B cell (primary cell): ENCODE results near the gene AKAP9. TPM values are rescaled to one million over a fixed set of nuclear protein-coding genes. Genes with fewer than 3 reads are reported as not detected.

ENCODE experiments used
- ATAC-seq: fragments of 200-7000 bp; cut with Tn5 transposase; one replicate; pipeline ENCODE4 v1.10.0; 2021; ENCODE audit warnings: low read depth, mild to moderate bottlenecking, moderate number of reproducible peaks, moderate library complexity
- CTCF ChIA-PET: fragments of 350-600 bp; sonication (Branson Sonifier 250); formaldehyde crosslinking; loops from one replicate; lab custom pipeline; 2021; ENCODE audit warnings: antibody characterized with exemption, inconsistent platforms; lab: Charles Lee
- POLR2A ChIA-PET: fragments of 350-600 bp; sonication (Branson Sonifier 250); formaldehyde crosslinking; loops from one replicate; lab custom pipeline; 2021; ENCODE audit warnings: antibody characterized with exemption; lab: Charles Lee
- DNase-seq: peaks from one replicate; pipeline ENCODE4 v3.0.0; 2013
- H2AFZ ChIP-seq: 2 replicates; pipeline ENCODE4 v1.6.1; 2012; ENCODE audit warnings: mild to moderate bottlenecking, low read depth, low read length; ENCODE audit not compliant: insufficient read depth, poor library complexity, severe bottlenecking
- H3K27ac ChIP-seq, 2 donors: 1 replicate in 1 of 2; 2 replicates in 1 of 2; pipeline ENCODE4 v1.5.1; 2012 to 2013; ENCODE audit warnings: low read length in 2 of 2, mild to moderate bottlenecking in 2 of 2, moderate library complexity in 1 of 2
- H3K27me3 ChIP-seq, 4 experiments: fragments of 200-600 bp in 1 of 4; sonication (generic) in 1 of 4; replicated peaks in 1 of 4; 1 replicate in 2 of 4; 2 replicates in 2 of 4; pipeline versions ENCODE4 v1.6.1 to v1.7.0; 2013 to 2016; ENCODE audit warnings: low read length in 3 of 4, mild to moderate bottlenecking in 2 of 4, mixed read lengths in 1 of 4, moderate library complexity in 1 of 4; ENCODE audit not compliant: insufficient read depth in 4 of 4, control insufficient read depth in 3 of 4; ENCODE audit errors: control extremely low read depth in 1 of 4
- H3K36me3 ChIP-seq, 2 experiments: replicated peaks in 1 of 2; 1 replicate in 1 of 2; 2 replicates in 1 of 2; pipeline versions ENCODE4 v1.6.1 to v1.7.1; 2013; ENCODE audit warnings: low read length in 1 of 2; ENCODE audit not compliant: insufficient read depth in 2 of 2, control insufficient read depth in 1 of 2; ENCODE audit errors: control extremely low read depth in 1 of 2, extremely low read depth in 1 of 2
- H3K4me1 ChIP-seq, 2 donors: fragments of 200-600 bp in 1 of 2; sonication (generic) in 1 of 2; 1 replicate in 1 of 2; 2 replicates in 1 of 2; pipeline versions ENCODE4 v1.5.1 to v1.6.1; 2013 to 2017; ENCODE audit warnings: low read length in 2 of 2; ENCODE audit not compliant: control insufficient read depth in 2 of 2, insufficient read depth in 2 of 2
- H3K4me2 ChIP-seq: replicated peaks from 2 replicates; pipeline ENCODE3; 2012; ENCODE audit warnings: mild to moderate bottlenecking, low read depth, low read length; ENCODE audit not compliant: poor library complexity, severe bottlenecking
- H3K4me3 ChIP-seq, 5 experiments: fragments of 200-600 bp in 1 of 5; sonication (generic) in 1 of 5; 1 replicate in 3 of 5; 2 replicates in 2 of 5; pipeline versions ENCODE4 v1.5.1 to v1.7.0; 2011 to 2016; ENCODE audit warnings: low read length in 4 of 5, mild to moderate bottlenecking in 4 of 5, low read depth in 2 of 5, control low read depth in 1 of 5, moderate library complexity in 1 of 5; ENCODE audit not compliant: insufficient read depth in 1 of 5; ENCODE audit errors: control extremely low read depth in 1 of 5, extremely low read depth in 1 of 5
- H3K79me2 ChIP-seq: fragments of 200-600 bp; sonication (generic); one replicate; pipeline ENCODE4 v1.6.0; 2016; ENCODE audit warnings: low read length; ENCODE audit not compliant: control insufficient read depth, insufficient read depth
- H3K9ac ChIP-seq: fragments of 200-600 bp; sonication (generic); 2 replicates; pipeline ENCODE4 v1.6.1; 2017; ENCODE audit warnings: mild to moderate bottlenecking, low read length, moderate library complexity
- H3K9me3 ChIP-seq, 3 donors: one replicate each; pipeline versions ENCODE4 v1.6.1 to v1.7.1; 2013; ENCODE audit warnings: low read length in 2 of 3; ENCODE audit not compliant: control insufficient read depth in 2 of 3, insufficient read depth in 1 of 3; ENCODE audit errors: control extremely low read depth in 1 of 3
- H4K20me1 ChIP-seq: 2 replicates; pipeline ENCODE4 v1.6.0; 2012; ENCODE audit warnings: mild to moderate bottlenecking, low read length; ENCODE audit not compliant: insufficient read depth, control insufficient read depth, poor library complexity, severe bottlenecking
- H3K27ac Mint-ChIP-seq: one replicate; pipeline ENCODE4 v1.8.0; 2021; ENCODE audit warnings: mixed read lengths
- H3K27me3 Mint-ChIP-seq: one replicate; pipeline ENCODE4 v1.8.0; 2021; ENCODE audit warnings: mixed read lengths
- H3K4me1 Mint-ChIP-seq: one replicate; pipeline ENCODE4 v1.8.0; 2021; ENCODE audit warnings: mixed read lengths
- H3K4me3 Mint-ChIP-seq: one replicate; pipeline ENCODE4 v1.8.0; 2021; ENCODE audit warnings: mixed read lengths
- H3K9me3 Mint-ChIP-seq: one replicate; pipeline ENCODE4 v1.8.0; 2022; ENCODE audit warnings: mixed read lengths; ENCODE audit not compliant: insufficient read depth
- CTCF ChIP-seq: fragments of 200-600 bp; IDR thresholded peaks from one replicate; pipeline ENCODE4 v1.8.0; 2022; ENCODE audit warnings: antibody characterized with exemption, mild to moderate bottlenecking
- EZH2 ChIP-seq: IDR thresholded peaks from 2 replicates; pipeline ENCODE4 v1.6.1; 2012; ENCODE audit warnings: borderline replicate concordance, low read depth, mild to moderate bottlenecking, moderate library complexity, low read length; ENCODE audit not compliant: insufficient read depth, poor library complexity, severe bottlenecking
- WGBS: methylation state at CpG from one replicate; pipeline ENCODE4 v1.1.5; 2013; ENCODE audit warnings: missing lambda C conversion rate; ENCODE audit not compliant: insufficient coverage; 5-methylcytosine and 5-hydroxymethylcytosine counted together
- intact Hi-C: fragments of 100-400 bp; cut with micrococcal nuclease; formaldehyde crosslinking; loops from one replicate; pipeline ENCODE4 v1.10.0; 2022
- polyA plus RNA-seq: library from polyadenylated mRNA; depleted of rRNA; stranded (reverse); fragments of >200 nt; gene quantifications from 2 replicates; pipeline ENCODE4 v1.2.3, GENCODE V29; 2012
- total RNA-seq, 2 donors: library from RNA; stranded (reverse); fragments of 120-200 nt in 1 of 2; gene quantifications; 1 replicate in 1 of 2; 2 replicates in 1 of 2; pipeline versions ENCODE4 v1.2.3 to v1.2.4, GENCODE V29; 2013 to 2022

The AKAP9 gene
- total and polyA plus RNA-seq, 2 donors (not counting 1 experiment from before 2014, with no cell fraction given): 19.3 to 106 TPM

GRCh38 chr7:91927912-91928311, 12.8 kb upstream of the AKAP9 start:
- ChIA-PET CTCF (interaction anchor here (0.6 kb wide), 1 partner anchor 60 kb away, joined by 3 read pairs; no protein-coding TSS in a partner anchor), POLR2A (interaction anchor here (0.6 to 0.7 kb wide), 2 partner anchors 693 to 1501 kb away, joined by 3 to 5 read pairs; no protein-coding TSS in a partner anchor)
- Mint-ChIP-seq H3K27ac (no peak overlapping the region), H3K9me3 (no peaks in the 10 kb centered on the region), H3K4me1 (no peaks in the 10 kb centered on the region), H3K4me3 (no peak overlapping the region), H3K27me3 (peaks cover 34% of the 10 kb centered on the region)
- no peaks in the 10 kb centered on the region for H4K20me1 ChIP-seq
- ATAC-seq (no peak), DNase-seq (no peak)
- H3K4me3 ChIP-seq: no peak overlapping the region
- intact Hi-C loops: no loop called here
- no peak overlapping the region for H2AFZ ChIP-seq
- TF ChIP-seq CTCF (no peak), EZH2 (no peak)
- no peaks in the 10 kb centered on the region for H3K4me1 ChIP-seq
- no peaks in the 10 kb centered on the region for H3K36me3 ChIP-seq
- H3K27me3 ChIP-seq: no peaks in the 10 kb centered on the region
- no peak overlapping the region for H3K27ac ChIP-seq
- no peaks in the 10 kb centered on the region for H3K79me2 ChIP-seq
- 100% methylated on average over 2 of the region's 6 CpGs for WGBS
- H3K9me3 ChIP-seq: peaks cover 0 to 2% (median 0%) of the 10 kb centered on the region in 3 donors
- no peak overlapping the region for H3K4me2 ChIP-seq
- no peak overlapping the region for H3K9ac ChIP-seq

- H3K4me1 ChIP-seq: no peaks in the 10 kb centered on the region
- POLR2A ChIA-PET: no interaction called here
Observed at GRCh38 chr7:91929463-91929862, 11.2 kb upstream of the AKAP9 start.

More at GRCh38 chr7:91929463-91929862, 11.2 kb upstream of the AKAP9 start:
- no peaks in the 10 kb centered on the region for H4K20me1 ChIP-seq
- no peaks in the 10 kb centered on the region for H3K4me1 Mint-ChIP-seq
- H3K36me3 ChIP-seq: no peaks in the 10 kb centered on the region
- DNase-seq (no peak), ATAC-seq (peak; percentile 41)
- H3K27me3 ChIP-seq: no peaks in the 10 kb centered on the region
- WGBS: no CpG with 5 or more reads among the region's 3 CpGs
- H3K9me3 Mint-ChIP-seq: no peaks in the 10 kb centered on the region
- no peak overlapping the region for H3K4me3 Mint-ChIP-seq
- H3K27ac Mint-ChIP-seq: no peak overlapping the region
- no peak overlapping the region for H3K4me3 ChIP-seq
- no peaks in the 10 kb centered on the region for H3K79me2 ChIP-seq
- intact Hi-C loops: no loop called here
- CTCF ChIA-PET: no interaction called here
- H3K4me2 ChIP-seq: no peak overlapping the region
- H2AFZ ChIP-seq: no peak overlapping the region
- no peak overlapping the region for H3K9ac ChIP-seq
- H3K27ac ChIP-seq: no peak overlapping the region
- H3K9me3 ChIP-seq: peaks cover 0 to 2% (median 0%) of the 10 kb centered on the region in 3 donors
- peaks cover 28% of the 10 kb centered on the region for H3K27me3 Mint-ChIP-seq
- TF ChIP-seq CTCF (no peak), EZH2 (no peak)
